HepG2 (cell line): ENCODE data around the gene GRIK3. TPM values are rescaled to one million over a fixed set of nuclear protein-coding genes. Genes with fewer than 3 reads are reported as not detected.
A peak's percentile ranks its signal among the peaks of the same experiment; 100 is the strongest.

Experiments used
- ATF7 ChIP-seq, 2 experiments: fragments of 450-650 bp in 1 of 2; sonication (generic) in 1 of 2; formaldehyde crosslinking in 1 of 2; IDR thresholded peaks; 2 replicates each; pipeline versions ENCODE4 v1.4.0 to v1.6.1; 2016 to 2020; ENCODE audit warnings: antibody characterized with exemption in 1 of 2, mild to moderate bottlenecking in 1 of 2, missing genetic modification reagents in 1 of 2
- BCL3 ChIP-seq: sonication (generic); formaldehyde crosslinking; IDR thresholded peaks from 2 replicates; pipeline ENCODE4 v1.5.1; 2020; ENCODE audit warnings: mild to moderate bottlenecking, missing genetic modification reagents, moderate library complexity
- CBX5 ChIP-seq: sonication (generic); formaldehyde crosslinking; IDR thresholded peaks from 2 replicates; pipeline ENCODE4 v1.4.0; 2020; ENCODE audit warnings: missing genetic modification reagents, borderline replicate concordance
- DMTF1 ChIP-seq: sonication (generic); formaldehyde crosslinking; IDR thresholded peaks from 2 replicates; pipeline ENCODE4 v1.4.0; 2020; ENCODE audit warnings: mild to moderate bottlenecking, missing genetic modification reagents
- DR1 ChIP-seq: sonication (generic); formaldehyde crosslinking; IDR thresholded peaks from 2 replicates; pipeline ENCODE4 v1.8.0; 2021; ENCODE audit warnings: mild to moderate bottlenecking, missing genetic modification reagents, inconsistent platforms
- GATAD1 ChIP-seq: IDR thresholded peaks from 2 replicates; pipeline ENCODE4 v1.6.1; 2016; ENCODE audit warnings: missing genetic modification reagents, missing compliant biosample characterization
- HCFC1 ChIP-seq: fragments of 150-350 bp; IDR thresholded peaks from 2 replicates; pipeline ENCODE4 v1.6.1; 2014; ENCODE audit warnings: low read depth, low read length
- MAF1 ChIP-seq: sonication (generic); formaldehyde crosslinking; IDR thresholded peaks from 2 replicates; pipeline ENCODE4 v1.5.0; 2020; ENCODE audit warnings: missing genetic modification reagents, borderline replicate concordance
- MTF1 ChIP-seq: sonication (generic); formaldehyde crosslinking; IDR thresholded peaks from 2 replicates; pipeline ENCODE4 v1.5.0; 2020; ENCODE audit warnings: missing genetic modification reagents
- NCOA2 ChIP-seq: sonication (generic); formaldehyde crosslinking; IDR thresholded peaks from 2 replicates; pipeline ENCODE4 v1.8.0; 2022; ENCODE audit warnings: inconsistent platforms
- NFYC ChIP-seq: IDR thresholded peaks from 2 replicates; pipeline ENCODE4 v1.6.1; 2016; ENCODE audit warnings: missing genetic modification reagents, missing compliant biosample characterization
- REST ChIP-seq, 2 experiments: IDR thresholded peaks; 2 replicates each; pipeline ENCODE4 v1.6.1; 2011 to 2012; ENCODE audit warnings: low read length in 2 of 2, borderline replicate concordance in 1 of 2, low read depth in 1 of 2, mild to moderate bottlenecking in 1 of 2, moderate library complexity in 1 of 2
- SIN3B ChIP-seq: fragments of 150-350 bp; IDR thresholded peaks from 2 replicates; pipeline ENCODE4 v1.6.1; 2014; ENCODE audit warnings: low read length
- ZBTB34 ChIP-seq: sonication (generic); formaldehyde crosslinking; IDR thresholded peaks from 2 replicates; pipeline ENCODE4 v1.8.0; 2022; ENCODE audit warnings: mild to moderate bottlenecking, missing genetic modification reagents
- ZBTB42 ChIP-seq: sonication (generic); formaldehyde crosslinking; IDR thresholded peaks from 2 replicates; pipeline ENCODE4 v1.5.0; 2020; ENCODE audit warnings: mild to moderate bottlenecking, missing genetic modification reagents
- ZNF224 ChIP-seq: sonication (generic); formaldehyde crosslinking; IDR thresholded peaks from 2 replicates; pipeline ENCODE4 v1.5.0; 2020; ENCODE audit warnings: mild to moderate bottlenecking, missing genetic modification reagents
- ZNF451 ChIP-seq: sonication (generic); formaldehyde crosslinking; IDR thresholded peaks from 2 replicates; pipeline ENCODE4 v1.5.0; 2020; ENCODE audit warnings: mild to moderate bottlenecking, missing genetic modification reagents
- polyA plus RNA-seq, 8 experiments: library from polyadenylated mRNA; depleted of rRNA in 3 of 8; stranded (reverse) in 7 of 8; unstranded in 1 of 8; fragments of >200 nt; fragmentation: Illumina TruSeq in 4 of 8; extraction: Trizol in 4 of 8; gene quantifications; 2 replicates each; pipeline versions ENCODE4 v1.2.1 to v1.2.3, GENCODE V29; 2011 to 2016; ENCODE audit warnings: low read depth in 4 of 8, missing spikeins in 1 of 8, mixed read lengths in 1 of 8; ENCODE audit not compliant: insufficient read depth in 1 of 8
- total RNA-seq, 5 experiments: library from RNA; depleted of rRNA; stranded (reverse); fragments of >200 nt; fragmentation: Illumina TruSeq; extraction: Trizol; gene quantifications; 2 replicates each; pipeline ENCODE4 v1.2.3, GENCODE V29; 2016; ENCODE audit warnings: low read depth in 1 of 5
- TF ChIP-seq, protein P1 (sequence below): sonication (generic); formaldehyde crosslinking; IDR thresholded peaks from 2 replicates; pipeline ENCODE4 v1.9.0; 2021; ENCODE audit warnings: missing genetic modification reagents, borderline replicate concordance

GRIK3 gene
- total and polyA plus RNA-seq, 2 of the 13 experiments (the other 11 are each of a cell fraction or from before 2014, with no cell fraction given) = not detected

DNA sequence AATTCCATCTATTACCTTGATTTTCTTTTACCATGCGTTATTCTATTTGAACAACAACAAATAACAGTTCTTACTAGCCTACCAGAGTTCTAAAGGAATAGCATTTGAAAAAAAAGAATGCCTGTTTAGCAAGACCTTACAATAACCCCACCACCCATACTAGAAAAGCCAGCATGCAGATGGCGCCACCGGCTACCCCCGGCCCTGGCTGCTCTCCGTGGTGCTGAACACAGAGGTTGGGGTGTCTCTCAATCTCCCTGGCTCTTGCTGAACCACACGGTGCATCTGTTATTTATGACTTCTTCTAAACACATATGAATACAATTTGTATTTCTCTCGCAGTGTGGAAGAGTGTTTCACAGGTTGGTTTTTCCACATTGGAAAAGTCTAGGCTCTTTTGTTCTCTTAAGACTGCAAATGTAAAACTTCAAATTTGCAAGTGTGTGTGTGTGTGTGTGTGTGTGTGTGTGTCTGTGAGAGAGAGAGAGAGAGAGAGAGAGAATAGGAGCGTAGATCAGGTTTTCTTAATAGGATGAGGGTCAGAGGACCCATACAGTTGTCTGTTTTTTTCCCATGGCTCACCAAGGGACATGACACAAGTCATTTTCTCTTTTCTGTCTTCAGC, 13.6 kb downstream of the GRIK3 start (continued):
- TF ChIP-seq DMTF1 = no peak
- no peak for TF ChIP-seq HCFC1
- TF ChIP-seq GATAD1 (CRISPR knock-in tag) = no peak
- TF ChIP-seq, protein P1, sequence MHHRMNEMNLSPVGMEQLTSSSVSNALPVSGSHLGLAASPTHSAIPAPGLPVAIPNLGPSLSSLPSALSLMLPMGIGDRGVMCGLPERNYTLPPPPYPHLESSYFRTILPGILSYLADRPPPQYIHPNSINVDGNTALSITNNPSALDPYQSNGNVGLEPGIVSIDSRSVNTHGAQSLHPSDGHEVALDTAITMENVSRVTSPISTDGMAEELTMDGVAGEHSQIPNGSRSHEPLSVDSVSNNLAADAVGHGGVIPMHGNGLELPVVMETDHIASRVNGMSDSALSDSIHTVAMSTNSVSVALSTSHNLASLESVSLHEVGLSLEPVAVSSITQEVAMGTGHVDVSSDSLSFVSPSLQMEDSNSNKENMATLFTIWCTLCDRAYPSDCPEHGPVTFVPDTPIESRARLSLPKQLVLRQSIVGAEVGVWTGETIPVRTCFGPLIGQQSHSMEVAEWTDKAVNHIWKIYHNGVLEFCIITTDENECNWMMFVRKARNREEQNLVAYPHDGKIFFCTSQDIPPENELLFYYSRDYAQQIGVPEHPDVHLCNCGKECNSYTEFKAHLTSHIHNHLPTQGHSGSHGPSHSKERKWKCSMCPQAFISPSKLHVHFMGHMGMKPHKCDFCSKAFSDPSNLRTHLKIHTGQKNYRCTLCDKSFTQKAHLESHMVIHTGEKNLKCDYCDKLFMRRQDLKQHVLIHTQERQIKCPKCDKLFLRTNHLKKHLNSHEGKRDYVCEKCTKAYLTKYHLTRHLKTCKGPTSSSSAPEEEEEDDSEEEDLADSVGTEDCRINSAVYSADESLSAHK (CRISPR knock-in tag) = no peak
- no peak for TF ChIP-seq ATF7 (IDR thresholded peaks at IDR 0.05)
- TF ChIP-seq ATF7 (CRISPR knock-in tag; IDR thresholded peaks at IDR 0.05) = no peak
- TF ChIP-seq ZBTB42 (CRISPR knock-in tag) = no peak
- no peak for TF ChIP-seq ZNF224 (CRISPR knock-in tag)
- TF ChIP-seq ZNF451 (CRISPR knock-in tag) = no peak
- TF ChIP-seq SIN3B = no peak
- TF ChIP-seq NCOA2 (CRISPR knock-in tag) = no peak
- no peak for TF ChIP-seq DR1 (CRISPR knock-in tag)
- TF ChIP-seq MTF1 (CRISPR knock-in tag) = no peak
- TF ChIP-seq REST (IDR thresholded peaks at IDR 0.05; ENCODE audit: borderline replicate concordance in 1 of 2, low read depth in 1 of 2, low read length in 2 of 2) = peak; percentile 82 to 96
- no peak for TF ChIP-seq MAF1
- TF ChIP-seq BCL3 (CRISPR knock-in tag) = no peak
- no peak for TF ChIP-seq NFYC (CRISPR knock-in tag)
- no peak for TF ChIP-seq CBX5 (CRISPR knock-in tag)
- TF ChIP-seq ZBTB34 (CRISPR knock-in tag) = no peak
